ENCODE results near the gene KRTAP19-4. TPM values are rescaled to one million over a fixed set of nuclear protein-coding genes. Genes with fewer than 3 reads are reported as not detected.

Gene KRTAP19-4, protein sequence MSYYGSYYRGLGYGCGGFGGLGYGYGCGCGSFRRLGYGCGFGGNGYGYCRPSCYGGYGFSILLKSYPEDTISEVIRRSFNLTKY
- not detected in 2 replicates for total RNA-seq

GRCh38 chr21:30497065-30497464 is at the start of gene KRTAP19-4:
Gene KRTAP19-4, minus strand, starts transcription at chr21:30497165. Its CDS starts 55 bp downstream, at chr21:30497110.

DNA sequence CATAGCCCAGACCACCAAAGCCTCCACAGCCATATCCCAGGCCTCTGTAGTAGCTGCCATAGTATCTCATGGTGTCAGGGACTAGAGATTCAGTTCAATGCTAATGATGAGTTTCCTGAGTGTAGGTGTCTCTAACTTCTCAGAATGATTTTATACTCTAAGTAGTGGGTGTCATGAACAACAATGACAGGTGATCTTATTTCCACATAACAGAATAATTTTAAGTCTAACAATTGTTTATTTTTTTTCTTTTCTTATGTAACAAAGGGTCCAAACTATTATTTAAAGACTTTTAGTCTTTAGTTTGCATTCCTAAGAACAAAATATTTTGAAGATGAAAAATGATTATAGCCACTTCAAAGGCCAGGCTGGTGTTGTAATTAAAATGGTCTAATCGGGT is 44.8 kb upstream of the KRTAP19-4 start, which contains the start of gene KRTAP19-6:
Gene KRTAP19-6, minus strand, starts transcription at position 101 of the 400 bp plus-strand sequence. Its CDS starts 31 bp downstream, at position 70.

GRCh38 chr21:30502041-30502440 is 5.1 kb upstream of the KRTAP19-4 start, which contains the start of gene KRTAP19-5:
Gene KRTAP19-5, minus strand, starts transcription at chr21:30502141. Its CDS starts 51 bp downstream, at chr21:30502090.

GRCh38 chr21:30491963-30492428 is 5.0 kb downstream of the KRTAP19-4 start, which contains the start of gene KRTAP19-3:
Gene KRTAP19-3, minus strand, starts transcription at chr21:30492013. Its CDS starts 56 bp downstream, at chr21:30491957.

GRCh38 chr21:30487336-30487735 is 9.6 kb downstream of the KRTAP19-4 start, which contains the start of gene KRTAP19-2:
Gene KRTAP19-2, minus strand, starts transcription at chr21:30487436. Its CDS starts 88 bp downstream, at chr21:30487348.

GRCh38 chr21:30480145-30480544 is 16.8 kb downstream of the KRTAP19-4 start, which contains the start of gene KRTAP19-1:
Gene KRTAP19-1, minus strand, starts transcription at chr21:30480367. Its CDS starts 50 bp downstream, at chr21:30480317.

Other genes with a start within 250 kb of the KRTAP19-4 start
- not detected in 2 replicates for gene KRTAP24-1, start 214.2 kb downstream of the KRTAP19-4 start, total RNA-seq
- not detected in 2 replicates for gene KRTAP25-1, start 207.7 kb downstream of the KRTAP19-4 start, total RNA-seq
- not detected in 2 replicates for gene KRTAP26-1, start 176.8 kb downstream of the KRTAP19-4 start, total RNA-seq
- gene KRTAP27-1, start 159.5 kb downstream of the KRTAP19-4 start, total RNA-seq = not detected in 2 replicates
- not detected in 2 replicates for gene KRTAP23-1, start 148.6 kb downstream of the KRTAP19-4 start, total RNA-seq
- not detected in 2 replicates for gene KRTAP13-2, start 124.9 kb downstream of the KRTAP19-4 start, total RNA-seq
- not detected in 2 replicates for gene KRTAP13-1, start 101.1 kb downstream of the KRTAP19-4 start, total RNA-seq
- gene KRTAP13-3, start 71.2 kb downstream of the KRTAP19-4 start, total RNA-seq = not detected in 2 replicates
- gene KRTAP13-4, start 66.9 kb downstream of the KRTAP19-4 start, total RNA-seq = not detected in 2 replicates
- not detected in 2 replicates for gene KRTAP15-1, start 56.9 kb downstream of the KRTAP19-4 start, total RNA-seq
- not detected in 2 replicates for gene KRTAP19-1, start 16.8 kb downstream of the KRTAP19-4 start, total RNA-seq
- gene KRTAP19-2, start 9.7 kb downstream of the KRTAP19-4 start, total RNA-seq = not detected in 2 replicates
- gene KRTAP19-3, start 5.2 kb downstream of the KRTAP19-4 start, total RNA-seq = not detected in 2 replicates
- not detected in 2 replicates for gene KRTAP19-5, start 5.0 kb upstream of the KRTAP19-4 start, total RNA-seq
- gene KRTAP19-6, start 44.7 kb upstream of the KRTAP19-4 start, total RNA-seq = not detected in 2 replicates
- gene KRTAP19-7, start 64.1 kb upstream of the KRTAP19-4 start, total RNA-seq = not detected in 2 replicates
- gene KRTAP22-2, start 93.2 kb upstream of the KRTAP19-4 start, total RNA-seq = not detected in 2 replicates
- not detected in 2 replicates for gene KRTAP6-3, start 95.3 kb upstream of the KRTAP19-4 start, total RNA-seq
- gene KRTAP6-2, start 101.7 kb upstream of the KRTAP19-4 start, total RNA-seq = not detected in 2 replicates
- not detected in 2 replicates for gene KRTAP22-1, start 103.9 kb upstream of the KRTAP19-4 start, total RNA-seq
- not detected in 2 replicates for gene KRTAP6-1, start 116.8 kb upstream of the KRTAP19-4 start, total RNA-seq
- not detected in 2 replicates for gene KRTAP20-1, start 119.3 kb upstream of the KRTAP19-4 start, total RNA-seq
- gene KRTAP20-4, start 123.5 kb upstream of the KRTAP19-4 start, total RNA-seq = not detected in 2 replicates
- gene KRTAP20-2, start 138.0 kb upstream of the KRTAP19-4 start, total RNA-seq = not detected in 2 replicates
- gene KRTAP20-3, start 145.7 kb upstream of the KRTAP19-4 start, total RNA-seq = not detected in 2 replicates
- not detected in 2 replicates for gene KRTAP21-3, start 221.6 kb upstream of the KRTAP19-4 start, total RNA-seq

Data from pericardium fibroblast (primary cell).